ENCODE data around the gene RNASEH2B. TPM values are rescaled to one million over a fixed set of nuclear protein-coding genes. Genes with fewer than 3 reads are reported as not detected.

The RNASEH2B gene
- total RNA-seq, 1 experiment from 2014 or later, result 80.7 TPM

GRCh38 chr13:50873991-50874390, 35.6 kb upstream of the RNASEH2B start:
- no peak overlapping the region for H3K27ac ChIP-seq (ENCODE audit: low read depth, low read length, poor library complexity, severe bottlenecking)
- H3K36me3 ChIP-seq (ENCODE audit: insufficient read depth, low read length, poor library complexity, severe bottlenecking), result no peaks in the 10 kb centered on the region
- no peak overlapping the region for H3K4me3 ChIP-seq (ENCODE audit: low read depth, low read length, poor library complexity, severe bottlenecking)
- no peaks in the 10 kb centered on the region for H3K27me3 ChIP-seq (replicated peaks; ENCODE audit: insufficient read depth, low read depth, low read length, poor library complexity)
- POLR2A ChIA-PET (ENCODE audit: low non-redundant PET), result no interaction called here
- no peak for TF ChIP-seq EZH2 (IDR thresholded peaks at IDR 0.05; ENCODE audit: borderline replicate concordance, low read depth, low read length, poor library complexity, severe bottlenecking)
- TF ChIP-seq, protein P1, sequence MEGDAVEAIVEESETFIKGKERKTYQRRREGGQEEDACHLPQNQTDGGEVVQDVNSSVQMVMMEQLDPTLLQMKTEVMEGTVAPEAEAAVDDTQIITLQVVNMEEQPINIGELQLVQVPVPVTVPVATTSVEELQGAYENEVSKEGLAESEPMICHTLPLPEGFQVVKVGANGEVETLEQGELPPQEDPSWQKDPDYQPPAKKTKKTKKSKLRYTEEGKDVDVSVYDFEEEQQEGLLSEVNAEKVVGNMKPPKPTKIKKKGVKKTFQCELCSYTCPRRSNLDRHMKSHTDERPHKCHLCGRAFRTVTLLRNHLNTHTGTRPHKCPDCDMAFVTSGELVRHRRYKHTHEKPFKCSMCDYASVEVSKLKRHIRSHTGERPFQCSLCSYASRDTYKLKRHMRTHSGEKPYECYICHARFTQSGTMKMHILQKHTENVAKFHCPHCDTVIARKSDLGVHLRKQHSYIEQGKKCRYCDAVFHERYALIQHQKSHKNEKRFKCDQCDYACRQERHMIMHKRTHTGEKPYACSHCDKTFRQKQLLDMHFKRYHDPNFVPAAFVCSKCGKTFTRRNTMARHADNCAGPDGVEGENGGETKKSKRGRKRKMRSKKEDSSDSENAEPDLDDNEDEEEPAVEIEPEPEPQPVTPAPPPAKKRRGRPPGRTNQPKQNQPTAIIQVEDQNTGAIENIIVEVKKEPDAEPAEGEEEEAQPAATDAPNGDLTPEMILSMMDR (conservative IDR thresholded peaks at IDR 0.05; ENCODE audit: low read depth, low read length), result no peak
- intact Hi-C loops (cut with micrococcal nuclease; ENCODE audit: unreplicated experiment), result no loop called here
- CTCF ChIA-PET, result no interaction called here
- no TSS peak for BruUV-seq (replicated peaks)
- H3K4me1 ChIP-seq (ENCODE audit: insufficient read depth, low read length, poor library complexity, severe bottlenecking), result no peaks in the 10 kb centered on the region
- DNase-seq (ENCODE audit: low spot score), result no peak
- H3K9me3 ChIP-seq (ENCODE audit: low read depth, low read length, poor library complexity, severe bottlenecking), result no peaks in the 10 kb centered on the region

DNA sequence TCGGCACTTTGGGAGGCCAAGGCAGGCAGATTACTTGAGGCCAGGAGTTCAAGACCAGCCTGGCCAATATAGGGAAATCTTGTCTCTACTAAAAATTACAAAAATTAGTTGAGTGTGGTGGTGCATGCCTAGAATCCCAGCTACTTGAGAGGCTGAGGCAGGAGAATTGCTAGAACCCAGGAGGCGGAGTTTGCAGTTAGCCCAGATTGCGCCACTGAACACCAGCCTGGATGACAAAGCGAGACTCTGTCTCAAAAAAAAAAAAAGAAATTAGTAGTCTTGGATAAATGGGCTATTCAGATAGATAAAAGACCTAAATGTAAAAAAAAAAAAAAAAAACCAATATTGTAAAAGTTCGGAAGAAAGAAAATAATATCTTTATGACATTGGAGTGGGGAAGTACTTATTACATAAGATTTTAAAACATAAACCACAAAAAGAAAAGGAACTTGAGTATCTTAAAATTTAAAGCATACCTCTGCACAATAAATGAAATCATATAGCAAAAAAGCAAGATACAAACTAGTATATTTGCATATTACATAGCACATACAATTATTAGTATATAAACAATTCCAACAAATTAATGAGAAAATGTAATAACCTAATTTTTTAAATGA, 26.7 kb upstream of the RNASEH2B start:
- no peak for DNase-seq (ENCODE audit: low spot score)
- no peak overlapping the region for H3K27ac ChIP-seq (ENCODE audit: low read depth, low read length, poor library complexity, severe bottlenecking)
- no peaks in the 10 kb centered on the region for H3K36me3 ChIP-seq (ENCODE audit: insufficient read depth, low read length, poor library complexity, severe bottlenecking)
- no peak overlapping the region for H3K4me3 ChIP-seq (ENCODE audit: low read depth, low read length, poor library complexity, severe bottlenecking)
- TF ChIP-seq EZH2 (IDR thresholded peaks at IDR 0.05; ENCODE audit: borderline replicate concordance, low read depth, low read length, poor library complexity, severe bottlenecking), result no peak
- TF ChIP-seq, protein P1 (conservative IDR thresholded peaks at IDR 0.05; ENCODE audit: low read depth, low read length), result no peak
- no TSS peak for BruUV-seq (replicated peaks)
- ChIA-PET POLR2A (ENCODE audit: low non-redundant PET) (no interaction called here), CTCF (no interaction called here)
- intact Hi-C loops (cut with micrococcal nuclease; ENCODE audit: unreplicated experiment), result no loop called here
- H3K27me3 ChIP-seq (replicated peaks; ENCODE audit: insufficient read depth, low read depth, low read length, poor library complexity), result no peaks in the 10 kb centered on the region
- H3K9me3 ChIP-seq (ENCODE audit: low read depth, low read length, poor library complexity, severe bottlenecking), result peaks cover 6% of the 10 kb centered on the region
- no peaks in the 10 kb centered on the region for H3K4me1 ChIP-seq (ENCODE audit: insufficient read depth, low read length, poor library complexity, severe bottlenecking)

DNA sequence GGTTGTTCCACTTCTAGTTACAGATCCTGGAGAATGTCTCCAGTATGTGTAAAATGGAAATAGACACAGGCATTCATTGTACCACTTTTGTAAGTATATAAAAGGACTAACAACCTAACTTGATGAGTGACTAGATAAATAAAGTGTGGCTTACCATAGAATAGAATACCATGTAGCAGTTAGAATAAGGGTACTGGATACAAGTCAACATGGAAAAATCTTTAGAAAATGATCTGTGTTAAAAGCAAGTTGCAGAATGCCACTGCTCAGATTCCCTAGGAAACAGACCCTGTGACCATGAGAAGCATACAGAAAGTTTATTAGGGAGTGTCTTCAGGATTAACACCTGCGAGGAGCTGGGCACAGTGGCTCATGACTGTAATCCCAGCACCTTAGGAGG, 25.9 kb upstream of the RNASEH2B start:
- BruUV-seq (replicated peaks), result no TSS peak
- Histone ChIP-seq H3K9me3 (ENCODE audit: low read depth, low read length, poor library complexity, severe bottlenecking) (peaks cover 6% of the 10 kb centered on the region), H3K4me3 (ENCODE audit: low read depth, low read length, poor library complexity, severe bottlenecking) (no peak overlapping the region), H3K36me3 (ENCODE audit: insufficient read depth, low read length, poor library complexity, severe bottlenecking) (no peaks in the 10 kb centered on the region), H3K27ac (ENCODE audit: low read depth, low read length, poor library complexity, severe bottlenecking) (no peak overlapping the region), H3K4me1 (ENCODE audit: insufficient read depth, low read length, poor library complexity, severe bottlenecking) (no peaks in the 10 kb centered on the region), H3K27me3 (replicated peaks; ENCODE audit: insufficient read depth, low read depth, low read length, poor library complexity) (no peaks in the 10 kb centered on the region)
- CTCF ChIA-PET, result no interaction called here
- no peak for DNase-seq (ENCODE audit: low spot score)
- no peak for TF ChIP-seq EZH2 (IDR thresholded peaks at IDR 0.05; ENCODE audit: borderline replicate concordance, low read depth, low read length, poor library complexity, severe bottlenecking)
- TF ChIP-seq, protein P1 (conservative IDR thresholded peaks at IDR 0.05; ENCODE audit: low read depth, low read length), result no peak
- intact Hi-C loops (cut with micrococcal nuclease; ENCODE audit: unreplicated experiment), result no loop called here
- POLR2A ChIA-PET (ENCODE audit: low non-redundant PET), result no interaction called here
